RWPE1 (cell line): ENCODE data around the gene SMYD3.
A peak's percentile ranks its signal among the peaks of the same experiment; 100 is the strongest.

Experiments
- CTCF ChIA-PET: fragments of 350-600 bp; sonication (Branson Sonifier 250); formaldehyde crosslinking; extraction: SDS; loops from one replicate; lab custom pipeline; 2021; lab: Yijun Ruan, JAX
- POLR2A ChIA-PET: fragments of 400-600 bp; formaldehyde crosslinking; extraction: SDS; loops from one replicate; lab custom pipeline; 2020; ENCODE audit warnings: antibody characterized with exemption; ENCODE audit not compliant: low non-redundant PET; lab: Yijun Ruan, JAX
- DNase-seq: peaks from one replicate; pipeline ENCODE4 v3.0.0; 2012; ENCODE audit warnings: low spot score
- H3K27ac ChIP-seq: fragments of 450-650 bp; 2 replicates; pipeline ENCODE4 v1.5.1; 2017
- CTCF ChIP-seq: fragments of 450-650 bp; conservative IDR thresholded peaks from 2 replicates; pipeline ENCODE4 v1.5.1; 2017; ENCODE audit warnings: low read depth, mild to moderate bottlenecking

SMYD3 gene

DNA sequence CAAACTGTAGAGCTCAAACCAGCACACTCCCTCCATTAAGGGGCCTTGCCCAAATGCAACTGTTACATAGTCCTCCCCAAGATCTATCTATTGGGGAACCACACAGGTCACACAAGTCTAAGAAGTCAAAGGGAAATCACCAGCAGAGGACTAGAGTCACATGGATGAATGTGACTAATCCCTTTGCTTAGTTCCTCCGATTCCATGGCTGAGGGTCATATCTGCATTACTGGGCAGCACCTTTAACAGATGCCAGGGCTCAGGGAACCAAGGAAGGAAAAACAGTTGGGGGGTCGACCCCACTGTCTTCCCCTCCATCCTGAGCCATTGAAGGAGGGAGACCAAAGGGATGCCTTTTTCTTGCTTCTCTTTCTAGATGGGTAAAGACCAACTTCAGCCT lies 23.4 kb upstream of the SMYD3 start:
- POLR2A ChIA-PET: no interaction called here
- CTCF ChIA-PET: no interaction called here

DNA sequence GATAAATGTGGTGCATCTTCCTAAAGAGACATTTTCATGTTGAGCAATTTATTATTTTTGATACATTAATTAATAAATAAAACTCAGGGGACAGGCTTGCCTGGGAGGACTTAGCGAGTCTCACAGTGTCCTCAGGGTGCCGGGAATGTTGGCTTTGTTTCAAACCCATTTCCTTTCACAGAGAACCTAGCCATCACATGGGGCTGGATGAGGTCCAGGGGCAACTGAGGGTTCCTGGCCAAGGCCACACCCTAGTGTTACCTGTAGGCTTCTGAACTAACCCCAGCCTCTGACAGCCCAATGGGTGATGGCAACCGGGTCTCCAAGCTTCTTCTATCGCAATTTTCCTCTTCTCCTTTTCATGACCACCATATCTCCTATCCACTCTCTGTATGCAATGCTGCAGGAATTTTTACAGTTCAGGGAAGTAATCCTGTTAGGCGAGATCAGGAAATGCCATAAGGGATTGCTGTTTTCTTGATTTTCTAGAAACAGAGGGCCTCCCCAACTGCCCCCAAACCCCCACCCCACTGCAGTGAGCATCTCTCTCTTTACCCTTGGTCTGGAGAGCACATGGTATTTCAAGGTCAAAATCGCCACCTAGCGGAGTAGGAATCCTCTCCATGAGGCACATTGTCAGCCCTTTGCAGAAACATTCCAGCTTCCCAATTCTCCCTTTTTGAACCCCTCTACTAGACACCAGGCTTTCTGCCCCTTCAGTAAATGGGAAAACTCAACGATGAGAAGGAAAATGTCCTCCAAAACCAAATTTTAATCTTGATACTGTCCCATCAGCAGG lies 22.1 kb upstream of the SMYD3 start:
- TF ChIP-seq CTCF: no peak
- CTCF ChIA-PET: interaction anchor here (0.6 kb wide), 1 partner anchor 12 kb away, joined by 3 read pairs; no protein-coding TSS in a partner anchor
- DNase-seq: no peak
- H3K27ac ChIP-seq: no peak overlapping the region
- POLR2A ChIA-PET: interaction anchor here (0.6 kb wide), 1 partner anchor 157 kb away, joined by 5 read pairs; no protein-coding TSS in a partner anchor

More for the DNA sequence above, 23.4 kb upstream of the SMYD3 start:
- DNase-seq: no peak
- H3K27ac ChIP-seq: no peak overlapping the region
- no peak for TF ChIP-seq CTCF

DNA sequence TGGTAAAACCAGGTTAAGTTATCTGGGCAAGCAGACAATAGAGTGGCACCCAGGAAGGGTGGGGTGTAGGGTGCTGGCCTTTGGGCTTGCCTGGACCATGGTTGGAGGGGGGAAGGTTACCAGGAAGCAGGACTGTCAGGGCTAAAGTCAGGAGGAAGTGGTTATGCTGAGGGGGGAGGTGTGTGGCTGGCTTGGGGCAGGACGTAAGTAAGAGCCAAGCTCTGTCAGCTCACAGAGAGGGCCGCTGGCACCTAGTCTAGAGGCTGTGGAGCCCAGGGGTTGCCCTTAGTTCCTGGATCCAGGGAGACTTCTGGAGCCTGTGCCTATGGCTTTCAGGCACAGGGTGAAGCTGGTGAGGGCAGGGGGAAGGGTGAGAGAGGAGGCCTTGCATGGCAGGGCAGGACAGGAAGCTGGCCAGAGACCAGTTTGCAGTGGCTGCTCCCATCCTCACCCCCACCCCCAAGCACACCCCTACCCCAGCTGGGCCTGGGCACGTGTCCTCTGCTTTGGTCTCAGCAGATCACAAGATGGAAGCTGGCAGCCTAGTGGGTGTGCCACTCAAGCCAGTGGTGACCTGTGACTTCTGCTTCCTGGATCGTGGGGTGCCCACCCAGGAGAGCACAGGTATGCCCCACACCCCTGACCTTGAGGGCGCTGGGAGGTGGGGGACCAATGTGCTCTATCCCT lies 20.5 kb upstream of the SMYD3 start:
- POLR2A ChIA-PET: no interaction called here
- no peak for DNase-seq
- TF ChIP-seq CTCF: no peak
- CTCF ChIA-PET: no interaction called here
- H3K27ac ChIP-seq: peak overlapping the region; percentile 4; the same call in 1 of the 2 replicates

GRCh38 chr1:246526915-246527314 lies 19.8 kb upstream of the SMYD3 start:
- no peak for TF ChIP-seq CTCF
- peak overlapping the region; percentile 4; the same call in 1 of the 2 replicates for H3K27ac ChIP-seq
- ChIA-PET CTCF (no interaction called here), POLR2A (no interaction called here)
- DNase-seq: no peak

DNA sequence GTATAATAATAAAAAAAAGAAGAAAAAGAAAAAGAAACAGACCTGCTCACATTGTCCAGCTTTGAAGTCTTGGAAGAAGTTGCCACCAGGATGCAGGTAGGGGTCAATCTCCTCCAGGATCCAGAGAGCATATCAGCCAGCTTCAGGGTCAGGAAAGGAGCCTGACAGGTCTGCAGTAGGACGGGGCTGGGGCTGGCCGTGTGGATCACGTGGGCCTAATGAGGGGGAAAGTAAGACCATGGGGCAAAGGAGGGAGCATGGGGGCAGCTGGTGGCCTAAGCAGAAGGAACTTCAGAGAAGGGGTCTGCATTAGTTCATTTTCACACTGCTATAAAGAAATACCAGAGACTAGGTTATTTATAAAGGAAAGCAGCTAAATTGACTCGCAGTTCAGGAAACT lies 19.3 kb upstream of the SMYD3 start:
- DNase-seq: no peak
- ChIA-PET POLR2A (no interaction called here), CTCF (no interaction called here)
- TF ChIP-seq CTCF: no peak
- no peak overlapping the region for H3K27ac ChIP-seq

DNA sequence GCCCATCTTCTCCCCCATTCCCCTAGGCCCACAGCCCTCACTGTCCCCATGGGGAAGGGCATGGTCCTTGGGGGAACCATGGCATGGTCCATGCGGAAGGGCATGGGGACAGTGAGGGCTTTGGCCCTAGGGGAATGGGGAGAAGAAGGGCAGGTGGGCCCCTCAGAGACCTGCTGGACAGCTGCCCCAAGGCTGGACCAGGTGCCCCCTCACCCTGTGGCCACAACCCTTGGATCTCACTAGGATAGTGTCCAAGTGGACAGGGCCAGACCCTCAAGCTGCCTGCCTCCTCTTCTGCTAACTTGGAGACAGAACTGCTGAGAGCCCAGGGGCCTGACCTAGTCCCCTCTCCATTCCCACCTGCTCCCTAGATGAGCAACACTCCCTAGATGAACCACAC lies 12.4 kb upstream of the SMYD3 start:
- POLR2A ChIA-PET: no interaction called here
- DNase-seq: no peak
- H3K27ac ChIP-seq: no peak overlapping the region
- no peak for TF ChIP-seq CTCF
- CTCF ChIA-PET: no interaction called here
